SK-N-SH treated with all-trans-retinoic acid at 6 μM for 48 hours (cell line): Measurements from ENCODE around the gene SLAMF7.

ENCODE experiments used
- ATAC-seq: fragments of 200-7000 bp; cut with Tn5 transposase; 3 replicates; pipeline ENCODE4 v1.9.1; 2020; ENCODE audit warnings: mild to moderate bottlenecking, moderate library complexity
- ARNTL ChIP-seq: fragments of 450-650 bp; formaldehyde crosslinking; IDR thresholded peaks from 2 replicates; pipeline ENCODE4 v1.5.0; 2020; ENCODE audit warnings: low read depth, mild to moderate bottlenecking, moderate library complexity, borderline replicate concordance
- BACH2 ChIP-seq: fragments of 250-450 bp; sonication (Bioruptor Pico); IDR thresholded peaks from 2 replicates; pipeline ENCODE4 v1.9.0; 2021; ENCODE audit warnings: mild to moderate bottlenecking, borderline replicate concordance
- ESRRG ChIP-seq: fragments of 250-450 bp; sonication (Bioruptor Pico); IDR thresholded peaks from 2 replicates; pipeline ENCODE4 v1.6.1; 2021; ENCODE audit warnings: mild to moderate bottlenecking
- GLIS3 ChIP-seq: fragments of 250-450 bp; sonication (Bioruptor Pico); IDR thresholded peaks from 2 replicates; pipeline ENCODE4 v1.5.0; 2020; ENCODE audit warnings: mild to moderate bottlenecking, moderate library complexity
- ISL1 ChIP-seq: fragments of 250-450 bp; sonication (Bioruptor Pico); IDR thresholded peaks from 2 replicates; pipeline ENCODE4 v2.1.2; 2022; ENCODE audit warnings: mild to moderate bottlenecking, moderate library complexity
- OSR1 ChIP-seq: fragments of 250-450 bp; sonication (Bioruptor Pico); IDR thresholded peaks from 2 replicates; pipeline ENCODE4 v1.8.0; 2022; ENCODE audit warnings: moderate library complexity, mild to moderate bottlenecking, inconsistent platforms
- TCF4 ChIP-seq: fragments of 250-450 bp; sonication (Bioruptor Pico); IDR thresholded peaks from 2 replicates; pipeline ENCODE4 v1.8.0; 2021; ENCODE audit warnings: mild to moderate bottlenecking, moderate library complexity, borderline replicate concordance
- TOX ChIP-seq: fragments of 250-450 bp; sonication (Bioruptor Pico); IDR thresholded peaks from 2 replicates; pipeline ENCODE4 v1.8.0; 2021; ENCODE audit warnings: mild to moderate bottlenecking, moderate library complexity, borderline replicate concordance
- ZC3H10 ChIP-seq: fragments of 250-450 bp; sonication (Bioruptor Pico); IDR thresholded peaks from 2 replicates; pipeline ENCODE4 v1.5.1; 2021; ENCODE audit warnings: mild to moderate bottlenecking, moderate library complexity
- ZFP3 ChIP-seq: fragments of 250-450 bp; sonication (Bioruptor Pico); IDR thresholded peaks from 2 replicates; pipeline ENCODE4 v1.5.0; 2020; ENCODE audit warnings: mild to moderate bottlenecking, moderate library complexity
- ZFP30 ChIP-seq: fragments of 450-650 bp; formaldehyde crosslinking; IDR thresholded peaks from 2 replicates; pipeline ENCODE4 v1.5.0; 2022; ENCODE audit warnings: mild to moderate bottlenecking, moderate library complexity
- ZNF565 ChIP-seq: fragments of 450-650 bp; formaldehyde crosslinking; conservative IDR thresholded peaks from 2 replicates; pipeline ENCODE4 v1.5.0; 2020; ENCODE audit warnings: low read depth, mild to moderate bottlenecking, moderate library complexity
- ZNF70 ChIP-seq: fragments of 450-650 bp; formaldehyde crosslinking; IDR thresholded peaks from 2 replicates; pipeline ENCODE4 v1.5.0; 2020; ENCODE audit warnings: mild to moderate bottlenecking, moderate library complexity
- ZNF8 ChIP-seq: fragments of 450-650 bp; formaldehyde crosslinking; IDR thresholded peaks from 2 replicates; pipeline ENCODE4 v1.5.0; 2020; ENCODE audit warnings: mild to moderate bottlenecking, moderate library complexity
- TF ChIP-seq, protein P1 (sequence below): fragments of 250-450 bp; sonication (Bioruptor Pico); IDR thresholded peaks from 2 replicates; pipeline ENCODE4 v1.5.1; 2021; ENCODE audit warnings: mild to moderate bottlenecking, moderate library complexity
- TF ChIP-seq, protein P2 (sequence below): fragments of 250-450 bp; sonication (Bioruptor Pico); IDR thresholded peaks from 2 replicates; pipeline ENCODE4 v1.5.1; 2020; ENCODE audit warnings: low read depth, mild to moderate bottlenecking, moderate library complexity
- TF ChIP-seq, protein P3 (sequence below): fragments of 250-450 bp; sonication (Bioruptor Pico); IDR thresholded peaks from 2 replicates; pipeline ENCODE4 v1.8.0; 2020; ENCODE audit warnings: mild to moderate bottlenecking, moderate library complexity, borderline replicate concordance
- TF ChIP-seq, protein P4 (sequence below): fragments of 250-450 bp; sonication (Bioruptor Pico); IDR thresholded peaks from 2 replicates; pipeline ENCODE4 v1.5.0; 2020; ENCODE audit warnings: mild to moderate bottlenecking, moderate library complexity

Gene SLAMF7

DNA sequence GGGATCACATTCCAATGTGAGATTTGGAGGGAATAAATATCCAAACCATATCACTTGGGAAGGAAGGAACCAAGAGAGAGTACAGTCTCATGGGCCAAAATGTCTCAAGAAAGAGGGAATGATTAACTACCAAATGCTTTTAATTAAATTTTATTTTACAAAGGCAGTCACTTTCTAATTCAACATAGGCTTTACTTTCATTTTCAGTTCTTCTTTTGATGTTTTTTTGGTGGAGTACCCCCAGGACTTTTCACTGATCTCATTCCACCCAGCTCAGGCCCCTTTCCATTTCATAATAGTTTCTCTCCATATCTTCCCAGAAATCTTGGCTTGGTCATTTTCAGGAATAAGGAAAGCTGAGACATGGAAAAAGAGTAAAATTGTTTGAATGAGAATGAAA lies 5.1 kb upstream of the SLAMF7 start:
- ATAC-seq: no peak
- TF ChIP-seq ARNTL (CRISPR knock-in tag) (no peak), ZNF8 (CRISPR knock-in tag) (no peak), TCF4 (CRISPR knock-in tag) (no peak), BACH2 (CRISPR knock-in tag) (no peak), GLIS3 (CRISPR knock-in tag) (no peak)
- TF ChIP-seq, protein P1, sequence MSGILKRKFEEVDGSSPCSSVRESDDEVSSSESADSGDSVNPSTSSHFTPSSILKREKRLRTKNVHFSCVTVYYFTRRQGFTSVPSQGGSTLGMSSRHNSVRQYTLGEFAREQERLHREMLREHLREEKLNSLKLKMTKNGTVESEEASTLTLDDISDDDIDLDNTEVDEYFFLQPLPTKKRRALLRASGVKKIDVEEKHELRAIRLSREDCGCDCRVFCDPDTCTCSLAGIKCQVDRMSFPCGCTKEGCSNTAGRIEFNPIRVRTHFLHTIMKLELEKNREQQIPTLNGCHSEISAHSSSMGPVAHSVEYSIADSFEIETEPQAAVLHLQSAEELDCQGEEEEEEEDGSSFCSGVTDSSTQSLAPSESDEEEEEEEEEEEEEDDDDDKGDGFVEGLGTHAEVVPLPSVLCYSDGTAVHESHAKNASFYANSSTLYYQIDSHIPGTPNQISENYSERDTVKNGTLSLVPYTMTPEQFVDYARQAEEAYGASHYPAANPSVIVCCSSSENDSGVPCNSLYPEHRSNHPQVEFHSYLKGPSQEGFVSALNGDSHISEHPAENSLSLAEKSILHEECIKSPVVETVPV (CRISPR knock-in tag): no peak

DNA sequence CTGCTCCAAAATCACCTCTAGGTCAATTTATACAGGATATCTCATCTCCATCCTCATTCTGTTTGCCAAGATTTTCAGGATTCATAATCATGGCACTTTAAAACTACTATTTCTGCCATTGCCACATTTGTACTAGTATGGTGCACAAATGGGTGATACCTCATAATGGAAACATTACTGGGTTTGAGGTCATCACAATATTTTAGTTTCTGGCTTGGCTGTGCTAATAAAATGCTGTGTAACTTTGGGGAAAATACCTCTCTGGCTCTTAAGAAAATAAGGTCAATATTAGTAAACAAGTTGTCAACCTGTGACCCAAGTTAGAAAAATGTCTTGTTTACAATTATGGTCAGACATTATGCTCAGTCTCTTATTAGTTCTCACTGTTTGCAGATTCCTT lies 4.7 kb upstream of the SLAMF7 start:
- TF ChIP-seq, protein P1 (CRISPR knock-in tag): no peak
- TF ChIP-seq, protein P2, sequence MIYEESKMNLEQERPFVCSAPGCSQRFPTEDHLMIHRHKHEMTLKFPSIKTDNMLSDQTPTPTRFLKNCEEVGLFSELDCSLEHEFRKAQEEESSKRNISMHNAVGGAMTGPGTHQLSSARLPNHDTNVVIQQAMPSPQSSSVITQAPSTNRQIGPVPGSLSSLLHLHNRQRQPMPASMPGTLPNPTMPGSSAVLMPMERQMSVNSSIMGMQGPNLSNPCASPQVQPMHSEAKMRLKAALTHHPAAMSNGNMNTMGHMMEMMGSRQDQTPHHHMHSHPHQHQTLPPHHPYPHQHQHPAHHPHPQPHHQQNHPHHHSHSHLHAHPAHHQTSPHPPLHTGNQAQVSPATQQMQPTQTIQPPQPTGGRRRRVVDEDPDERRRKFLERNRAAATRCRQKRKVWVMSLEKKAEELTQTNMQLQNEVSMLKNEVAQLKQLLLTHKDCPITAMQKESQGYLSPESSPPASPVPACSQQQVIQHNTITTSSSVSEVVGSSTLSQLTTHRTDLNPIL: no peak
- TF ChIP-seq ESRRG (CRISPR knock-in tag) (no peak), ZFP3 (CRISPR knock-in tag) (no peak), ZC3H10 (CRISPR knock-in tag) (no peak), ZNF70 (no peak), OSR1 (CRISPR knock-in tag) (no peak)
- no peak for ATAC-seq

DNA sequence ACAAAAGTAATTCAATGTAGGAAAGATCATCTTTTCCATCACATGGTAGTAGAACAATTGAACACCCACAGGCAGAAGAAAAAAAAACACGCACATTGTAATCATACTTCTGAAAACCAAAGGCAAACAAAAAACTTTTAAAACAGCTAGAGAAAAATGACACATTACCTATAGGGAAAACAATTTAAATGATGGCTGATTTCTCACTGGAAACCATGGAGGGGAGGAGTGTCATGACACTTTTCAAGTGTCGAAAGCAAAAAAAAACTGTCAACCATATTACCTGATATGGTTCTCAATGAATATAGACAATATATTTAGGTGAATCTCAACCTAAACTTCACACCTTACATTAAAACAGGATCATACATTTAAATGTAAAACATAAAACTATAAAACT lies 776 bp upstream of the SLAMF7 start:
- no peak for ATAC-seq

DNA sequence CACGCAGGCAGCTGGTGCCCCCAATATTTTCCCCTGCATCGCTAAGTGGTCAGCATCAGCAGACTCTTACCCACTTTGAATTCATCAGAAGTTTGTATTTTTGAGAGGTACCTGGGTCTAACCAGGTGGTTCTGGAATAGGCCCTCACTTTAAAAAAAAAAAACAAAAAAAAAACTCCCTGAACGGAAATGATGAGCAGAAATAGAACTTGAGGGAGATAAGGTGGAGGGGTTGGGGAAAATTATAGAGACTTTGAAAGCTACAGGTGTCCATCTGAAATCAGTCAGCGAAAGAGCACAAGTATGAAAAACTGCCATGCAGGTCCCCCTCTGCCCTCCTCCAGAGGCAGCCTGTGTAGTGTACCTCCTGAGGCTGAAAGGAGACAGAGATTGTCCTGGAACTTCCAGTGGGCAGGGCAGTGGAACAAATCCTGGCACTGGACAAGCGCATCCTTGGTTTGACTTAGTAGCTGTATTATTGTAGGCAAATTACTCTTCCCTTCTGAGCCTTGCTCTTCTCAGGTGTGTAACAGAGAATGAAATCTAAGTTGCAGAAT lies 1.2 kb downstream of the SLAMF7 start:
- no peak for ATAC-seq
- TF ChIP-seq ZNF565 (CRISPR knock-in tag) (no peak), ESRRG (CRISPR knock-in tag) (no peak), ISL1 (CRISPR knock-in tag) (no peak), ARNTL (CRISPR knock-in tag) (no peak)
- TF ChIP-seq, protein P3, sequence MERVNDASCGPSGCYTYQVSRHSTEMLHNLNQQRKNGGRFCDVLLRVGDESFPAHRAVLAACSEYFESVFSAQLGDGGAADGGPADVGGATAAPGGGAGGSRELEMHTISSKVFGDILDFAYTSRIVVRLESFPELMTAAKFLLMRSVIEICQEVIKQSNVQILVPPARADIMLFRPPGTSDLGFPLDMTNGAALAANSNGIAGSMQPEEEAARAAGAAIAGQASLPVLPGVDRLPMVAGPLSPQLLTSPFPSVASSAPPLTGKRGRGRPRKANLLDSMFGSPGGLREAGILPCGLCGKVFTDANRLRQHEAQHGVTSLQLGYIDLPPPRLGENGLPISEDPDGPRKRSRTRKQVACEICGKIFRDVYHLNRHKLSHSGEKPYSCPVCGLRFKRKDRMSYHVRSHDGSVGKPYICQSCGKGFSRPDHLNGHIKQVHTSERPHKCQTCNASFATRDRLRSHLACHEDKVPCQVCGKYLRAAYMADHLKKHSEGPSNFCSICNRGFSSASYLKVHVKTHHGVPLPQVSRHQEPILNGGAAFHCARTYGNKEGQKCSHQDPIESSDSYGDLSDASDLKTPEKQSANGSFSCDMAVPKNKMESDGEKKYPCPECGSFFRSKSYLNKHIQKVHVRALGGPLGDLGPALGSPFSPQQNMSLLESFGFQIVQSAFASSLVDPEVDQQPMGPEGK: no peak
- TF ChIP-seq, protein P4, sequence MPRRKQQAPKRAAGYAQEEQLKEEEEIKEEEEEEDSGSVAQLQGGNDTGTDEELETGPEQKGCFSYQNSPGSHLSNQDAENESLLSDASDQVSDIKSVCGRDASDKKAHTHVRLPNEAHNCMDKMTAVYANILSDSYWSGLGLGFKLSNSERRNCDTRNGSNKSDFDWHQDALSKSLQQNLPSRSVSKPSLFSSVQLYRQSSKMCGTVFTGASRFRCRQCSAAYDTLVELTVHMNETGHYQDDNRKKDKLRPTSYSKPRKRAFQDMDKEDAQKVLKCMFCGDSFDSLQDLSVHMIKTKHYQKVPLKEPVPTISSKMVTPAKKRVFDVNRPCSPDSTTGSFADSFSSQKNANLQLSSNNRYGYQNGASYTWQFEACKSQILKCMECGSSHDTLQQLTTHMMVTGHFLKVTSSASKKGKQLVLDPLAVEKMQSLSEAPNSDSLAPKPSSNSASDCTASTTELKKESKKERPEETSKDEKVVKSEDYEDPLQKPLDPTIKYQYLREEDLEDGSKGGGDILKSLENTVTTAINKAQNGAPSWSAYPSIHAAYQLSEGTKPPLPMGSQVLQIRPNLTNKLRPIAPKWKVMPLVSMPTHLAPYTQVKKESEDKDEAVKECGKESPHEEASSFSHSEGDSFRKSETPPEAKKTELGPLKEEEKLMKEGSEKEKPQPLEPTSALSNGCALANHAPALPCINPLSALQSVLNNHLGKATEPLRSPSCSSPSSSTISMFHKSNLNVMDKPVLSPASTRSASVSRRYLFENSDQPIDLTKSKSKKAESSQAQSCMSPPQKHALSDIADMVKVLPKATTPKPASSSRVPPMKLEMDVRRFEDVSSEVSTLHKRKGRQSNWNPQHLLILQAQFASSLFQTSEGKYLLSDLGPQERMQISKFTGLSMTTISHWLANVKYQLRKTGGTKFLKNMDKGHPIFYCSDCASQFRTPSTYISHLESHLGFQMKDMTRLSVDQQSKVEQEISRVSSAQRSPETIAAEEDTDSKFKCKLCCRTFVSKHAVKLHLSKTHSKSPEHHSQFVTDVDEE (CRISPR knock-in tag): no peak

More for the DNA sequence above, 776 bp upstream of the SLAMF7 start:
- TF ChIP-seq TCF4 (CRISPR knock-in tag): no peak

DNA sequence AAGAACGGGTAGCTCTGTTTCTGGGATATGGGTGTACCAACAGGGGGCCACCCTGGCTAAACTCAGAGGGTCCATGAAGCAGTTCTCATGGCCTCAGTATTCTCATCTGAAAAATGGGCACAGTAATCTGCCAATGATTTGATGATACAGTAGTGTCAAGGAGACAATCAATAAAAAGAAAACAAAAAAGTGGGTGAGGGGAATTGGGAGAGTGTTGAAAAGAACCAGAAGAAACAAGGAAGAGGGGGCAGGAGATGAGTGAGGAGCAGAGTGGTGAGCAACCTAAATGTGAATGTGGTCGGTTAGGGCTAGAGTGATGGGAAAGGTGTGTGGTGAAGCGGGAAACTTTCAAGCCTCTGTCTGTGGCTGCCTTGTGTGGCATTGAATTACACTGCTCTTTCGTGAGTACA lies 2.0 kb downstream of the SLAMF7 start:
- ATAC-seq: no peak

More for the DNA sequence above, 2.0 kb downstream of the SLAMF7 start:
- TF ChIP-seq ZFP30 (CRISPR knock-in tag): no peak
- no peak for TF ChIP-seq ZNF8 (CRISPR knock-in tag)
- no peak for TF ChIP-seq OSR1 (CRISPR knock-in tag)
- no peak for TF ChIP-seq TOX (CRISPR knock-in tag)
